ENCODE data around the gene POLL.
"Not testable (repeated sequence)": the region's sequence is repeated elsewhere in the genome, so short reads cannot be mapped to it uniquely, and the experiment has no call there.

Gene POLL

GRCh38 chr10:101611096-101611905 is 23.2 kb upstream of the POLL start:
- peak; percentile 14 for DNase-seq

- DNase-seq, result no peak
These were observed 21.4 kb upstream of the POLL start for GRCh38 chr10:101609481-101609880.

DNA sequence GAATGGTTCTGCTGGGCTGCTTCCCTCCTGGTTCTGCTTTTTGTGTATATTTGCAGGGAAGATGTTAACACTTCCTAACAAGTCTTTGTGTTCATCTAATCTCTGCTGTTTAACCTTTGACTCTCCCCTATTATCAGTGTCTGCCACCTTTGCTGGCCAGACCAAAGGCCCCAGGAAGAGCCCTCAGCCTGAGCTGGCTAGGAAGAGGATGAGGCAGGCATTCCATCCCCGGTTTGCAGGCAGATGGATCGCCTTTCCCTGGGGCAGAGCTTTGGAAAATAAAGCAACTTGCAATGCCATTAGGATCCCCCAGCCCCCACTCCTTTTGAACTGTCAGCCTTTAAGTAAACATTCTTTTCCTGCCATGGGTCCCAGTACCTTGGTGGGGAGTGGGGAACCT is 19.1 kb upstream of the POLL start:
- no peak for DNase-seq

- peak; percentile 84 for DNase-seq
These were observed 14.8 kb upstream of the POLL start for GRCh38 chr10:101602761-101603398.

DNA sequence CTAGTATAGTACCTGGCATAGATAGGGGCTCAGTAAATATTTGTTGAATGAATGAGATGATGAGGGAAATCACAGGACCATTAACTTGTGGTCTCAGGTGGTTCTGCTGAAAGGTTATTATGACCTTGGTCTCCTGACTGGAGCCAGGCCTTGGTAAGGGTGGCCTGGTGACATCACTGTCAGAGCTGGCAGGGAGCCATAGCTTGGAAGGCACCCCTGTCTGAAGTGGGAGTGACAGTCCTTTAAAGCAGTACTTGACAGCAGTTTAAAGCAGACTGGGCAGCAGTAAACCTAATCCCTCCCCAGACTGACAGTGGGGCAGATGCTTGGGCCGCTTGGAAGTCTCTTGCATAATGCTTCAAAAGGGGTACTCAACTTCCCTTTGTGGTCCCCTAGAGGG is 13.5 kb upstream of the POLL start:
- DNase-seq, result no peak

- no peak for DNase-seq
These were observed 9.2 kb upstream of the POLL start for GRCh38 chr10:101597091-101597900.

DNA sequence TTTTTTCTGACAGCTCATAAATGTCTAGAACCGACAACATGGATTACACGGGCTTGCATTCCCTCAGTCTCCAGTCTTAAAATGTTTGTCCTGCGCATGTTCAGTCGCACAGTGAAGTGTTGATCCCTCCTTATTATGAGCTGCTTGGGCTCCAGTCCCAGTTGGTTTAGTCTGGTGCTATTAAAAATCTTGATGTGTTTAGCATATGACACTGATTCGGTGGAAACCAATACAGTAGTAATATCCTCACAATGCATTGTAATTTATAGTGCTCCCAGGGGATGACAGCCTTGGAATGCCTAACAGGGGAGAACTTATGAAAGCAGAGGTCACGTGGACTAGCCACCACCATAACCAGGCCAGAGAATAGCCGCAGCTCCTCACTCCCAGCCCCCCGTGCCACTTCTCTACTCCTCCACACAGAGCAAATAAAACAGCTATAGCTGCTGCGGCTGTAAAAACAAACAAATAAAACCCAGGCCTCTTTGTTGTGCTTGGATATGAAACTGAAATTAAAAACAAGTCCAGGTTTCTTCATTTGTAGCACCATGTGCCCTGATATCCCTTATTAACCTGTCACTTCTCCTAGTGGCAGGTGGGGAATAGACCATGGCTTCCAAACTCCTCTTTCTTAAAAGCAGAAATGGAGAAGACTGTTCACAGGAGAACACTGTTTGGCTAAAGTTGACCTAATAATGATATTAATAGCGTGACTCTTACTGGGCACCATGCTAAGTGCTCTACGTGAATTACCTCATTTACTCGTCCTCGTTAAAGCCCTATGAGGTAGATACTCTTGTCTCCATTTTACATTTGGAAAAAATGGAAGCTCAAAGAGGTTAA is 7.8 kb upstream of the POLL start:
- DNase-seq, result no peak

DNA sequence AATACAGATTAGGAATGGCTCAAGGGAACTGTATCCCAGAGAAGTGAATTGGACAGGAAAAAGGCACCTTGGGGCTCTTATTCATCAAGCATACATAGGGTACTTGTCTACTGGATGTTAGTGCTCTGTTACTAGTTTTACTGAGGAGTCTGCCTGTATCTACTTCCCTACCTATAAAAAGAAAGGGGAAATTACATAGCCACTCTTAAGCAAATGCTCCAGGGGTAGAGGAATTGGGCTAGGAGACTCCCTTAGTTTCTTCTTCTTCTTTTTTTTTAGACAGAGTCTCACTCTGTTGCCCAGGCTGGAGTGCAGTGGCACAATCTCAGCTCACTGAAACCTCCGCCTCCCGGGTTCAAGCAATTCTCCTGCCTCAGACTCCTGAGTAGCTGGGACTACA is 5.3 kb upstream of the POLL start:
- DNase-seq, result not testable (repeated sequence)

DNA sequence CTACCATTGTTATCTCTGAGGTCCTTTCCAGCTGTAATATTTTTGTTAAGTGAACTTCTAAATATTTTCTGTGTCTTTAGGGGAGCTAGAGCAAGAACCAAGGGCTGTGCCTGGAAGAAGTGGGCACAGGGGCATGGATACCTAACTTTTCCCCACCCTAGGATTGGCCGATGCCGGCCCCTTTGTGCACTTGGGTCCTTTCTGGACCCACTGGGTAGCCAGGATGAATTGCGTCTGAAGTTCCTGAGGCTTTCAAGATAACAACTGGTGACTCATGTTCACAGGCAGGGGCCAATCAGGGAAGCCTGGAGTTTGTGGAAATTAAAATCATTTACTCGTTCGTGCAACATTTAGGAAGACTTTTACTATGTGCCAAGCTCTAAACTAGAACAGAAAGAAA is 822 bp upstream of the POLL start:
- DNase-seq, result no peak

GRCh38 chr10:101585841-101586240 is 2.2 kb downstream of the POLL start:
- DNase-seq, result no peak

DNA sequence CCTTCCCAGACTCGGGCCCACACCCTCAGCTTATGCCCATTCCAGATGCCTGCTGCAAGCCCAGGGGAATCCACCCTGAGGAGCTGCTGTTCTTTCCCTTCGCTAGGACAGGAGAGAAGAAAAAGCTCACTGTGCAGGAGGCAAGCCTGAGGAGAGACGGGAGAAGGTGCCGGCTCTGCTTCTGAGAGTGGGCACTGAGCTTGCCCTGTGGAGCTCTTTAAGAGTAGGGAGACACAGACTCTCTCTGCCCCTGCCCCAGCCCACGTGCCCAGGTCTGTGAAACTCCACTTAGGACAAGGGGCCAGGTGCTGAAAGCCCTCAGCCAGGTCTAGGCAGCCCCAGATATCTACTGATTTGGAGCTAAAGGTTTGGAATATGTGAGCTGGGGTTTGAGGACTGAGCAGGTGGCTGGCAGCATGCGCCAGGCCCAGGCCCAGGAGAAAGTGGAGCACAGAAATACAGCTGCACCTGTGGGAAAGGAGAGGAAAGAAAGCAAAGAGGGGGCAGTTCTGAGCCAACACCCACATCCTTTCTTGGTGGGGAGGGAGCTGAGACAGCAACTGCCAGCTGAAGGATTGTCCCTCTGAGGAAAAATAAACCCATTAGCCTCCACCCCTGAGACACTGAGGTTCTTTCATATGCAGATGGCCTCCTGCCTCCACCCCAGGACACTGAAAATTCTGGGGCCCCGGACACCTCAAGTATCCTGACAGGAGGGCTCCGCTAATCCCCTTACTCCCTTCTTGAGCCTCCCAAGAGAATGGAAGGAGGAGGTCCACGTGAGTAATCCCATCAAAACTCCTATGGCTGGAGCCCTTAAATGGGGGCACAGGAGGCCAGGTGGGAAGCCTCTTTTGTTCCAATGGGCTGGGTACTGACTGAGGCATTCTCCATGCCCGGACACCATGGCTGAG is 7.3 kb downstream of the POLL start:
- DNase-seq, result no peak

DNA sequence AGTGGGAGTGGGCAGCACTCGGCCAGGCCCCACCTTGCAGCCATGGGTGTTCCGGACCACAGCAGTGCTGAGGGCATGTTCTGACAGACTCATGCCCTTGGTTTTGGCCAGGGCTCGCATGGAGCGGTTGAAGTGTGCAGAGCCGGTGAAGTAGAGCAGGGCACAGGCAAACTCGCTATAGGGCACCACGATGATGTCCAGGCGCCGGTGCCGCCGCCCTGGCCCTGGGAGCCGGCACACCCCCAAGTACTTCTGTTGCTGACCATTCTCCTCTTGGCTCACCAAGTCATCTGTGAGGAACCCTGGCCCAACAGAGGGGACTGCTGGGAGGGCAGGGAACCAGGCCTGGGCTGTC is 8.6 kb downstream of the POLL start:
- no peak for DNase-seq

DNA sequence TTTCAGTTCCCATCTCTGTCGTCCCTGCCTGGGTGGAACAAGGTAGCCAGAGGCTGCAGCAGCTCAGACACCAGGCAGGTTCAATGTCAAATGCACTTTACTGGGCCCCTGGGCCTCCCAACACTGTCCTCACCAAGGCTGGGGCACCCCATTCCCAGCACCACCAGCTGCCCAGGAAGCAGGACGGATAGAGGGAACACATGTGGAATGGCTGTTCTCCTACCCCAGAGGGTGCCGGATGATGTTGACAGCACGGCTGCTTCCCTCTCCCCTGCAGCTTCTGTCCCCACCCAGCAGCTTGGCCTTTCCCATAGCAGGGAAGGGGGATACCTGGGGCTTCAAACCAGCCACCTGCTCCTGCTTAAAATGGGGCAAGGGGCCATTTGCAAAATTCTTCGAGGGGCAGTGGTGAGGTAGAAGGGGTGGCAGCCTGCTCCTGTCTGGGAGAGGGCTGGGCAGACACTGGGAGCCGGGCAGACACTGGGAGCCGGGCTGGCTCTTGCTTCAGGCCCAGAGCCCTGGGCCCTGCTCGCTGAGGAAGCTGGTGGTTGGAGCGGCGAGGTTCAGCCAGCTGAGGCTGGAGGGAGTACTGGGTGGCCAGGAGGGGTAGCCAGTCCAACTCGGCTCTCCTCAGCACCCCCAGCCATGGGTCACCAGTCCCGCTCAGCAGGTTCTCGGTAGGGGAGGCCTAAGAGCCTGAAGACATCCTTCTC is 9.1 kb downstream of the POLL start:
- no peak for DNase-seq

GRCh38 chr10:101578192-101578591 is 9.9 kb downstream of the POLL start:
- DNase-seq, result no peak

DNA sequence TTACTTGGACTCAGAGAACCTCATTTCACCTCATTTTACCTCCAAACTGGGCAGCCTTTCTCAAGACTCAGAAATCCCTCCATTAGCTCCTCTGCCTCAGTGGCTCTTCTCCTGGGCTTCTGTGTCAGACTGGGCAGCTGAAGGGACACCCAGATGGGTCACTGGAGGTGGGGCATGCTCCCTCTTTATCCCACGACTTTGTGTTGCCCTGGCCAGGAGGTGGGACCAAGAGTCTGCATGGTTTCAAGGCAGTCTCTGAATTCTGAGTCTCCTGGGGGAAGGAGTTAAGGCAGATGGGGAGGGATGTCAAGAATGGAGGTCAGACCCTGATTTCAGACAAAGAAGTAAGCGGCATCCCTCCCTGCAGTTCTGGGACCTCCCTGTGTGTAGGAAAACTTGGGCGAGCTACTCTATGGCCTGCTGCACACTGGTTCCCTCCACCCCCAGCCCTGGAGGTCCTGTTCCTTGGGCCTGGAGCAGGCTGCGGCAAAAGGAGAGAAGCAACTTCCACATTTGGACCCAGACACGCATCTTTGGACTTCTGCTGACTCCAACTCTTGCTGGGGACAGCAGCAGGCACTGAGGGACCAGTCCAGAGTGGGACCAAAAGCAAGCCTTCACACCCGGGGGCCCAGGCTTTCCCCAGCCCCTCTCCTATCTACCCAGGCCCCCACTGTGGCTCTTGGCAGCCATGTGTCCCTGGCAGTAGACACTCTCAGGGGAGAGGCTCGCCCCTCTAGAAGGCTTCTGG is 10.8 kb downstream of the POLL start:
- DNase-seq, result no peak

- no peak for DNase-seq
These were observed 11.7 kb downstream of the POLL start for GRCh38 chr10:101576211-101576863.

DNA sequence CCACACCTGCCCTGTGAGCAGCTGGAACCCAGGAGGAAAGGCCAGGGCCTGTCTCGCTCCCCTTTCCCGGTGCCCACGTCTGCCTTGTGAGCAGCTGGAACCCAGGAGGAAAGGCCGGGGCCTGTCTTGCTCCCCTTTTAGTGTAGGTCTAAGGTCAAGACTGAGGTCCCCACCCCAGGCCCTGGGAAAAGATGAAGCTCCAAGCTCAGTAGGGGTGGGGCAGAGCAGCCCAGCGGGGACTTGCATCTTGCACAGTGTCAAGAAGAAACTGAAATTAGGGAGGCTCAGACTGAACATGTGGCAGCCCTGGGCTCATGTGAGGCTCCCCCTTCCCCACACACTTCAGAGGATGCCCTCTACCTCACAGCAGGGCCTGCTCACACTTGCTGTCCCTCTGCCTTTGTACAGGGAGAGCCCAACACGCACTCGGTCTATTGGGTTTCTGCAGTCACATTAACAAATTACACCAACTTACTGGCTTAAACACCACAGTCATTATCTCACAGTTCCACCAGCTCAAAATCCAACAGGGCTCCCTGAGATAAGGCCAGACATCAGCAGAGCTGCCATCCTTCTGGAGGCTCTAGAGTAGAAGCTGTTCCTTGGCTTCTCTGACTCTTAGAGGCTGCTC is 12.4 kb downstream of the POLL start:
- DNase-seq, result no peak

GRCh38 chr10:101575091-101575490 is 13.0 kb downstream of the POLL start:
- DNase-seq, result no peak
